ACC112 (cell line): ENCODE data around the gene KRI1.

Source experiments
- H2AFZ ChIP-seq: fragments of 200-600 bp; sonication (generic); one replicate; pipeline ENCODE4 v1.6.0; 2017; ENCODE audit warnings: antibody characterized with exemption, low read length; ENCODE audit not compliant: unreplicated experiment
- H3K27ac ChIP-seq: fragments of 200-600 bp; sonication (generic); 2 replicates; pipeline ENCODE4 v1.5.1; 2014; ENCODE audit warnings: low read depth, mild to moderate bottlenecking, antibody characterized with exemption, low read length, moderate library complexity
- H3K27me3 ChIP-seq: fragments of 200-600 bp; sonication (generic); 2 replicates; pipeline ENCODE4 v1.6.1; 2014; ENCODE audit warnings: mild to moderate bottlenecking, antibody characterized with exemption, low read length, moderate library complexity, mixed read lengths; ENCODE audit not compliant: insufficient read depth
- H3K36me3 ChIP-seq: fragments of 200-600 bp; sonication (generic); 2 replicates; pipeline ENCODE4 v1.6.1; 2016; ENCODE audit warnings: mild to moderate bottlenecking, antibody characterized with exemption, low read length, moderate library complexity, mixed read lengths; ENCODE audit not compliant: insufficient read depth
- H3K4me1 ChIP-seq: fragments of 200-600 bp; sonication (generic); one replicate; pipeline ENCODE4 v1.6.1; 2016; ENCODE audit warnings: low read length, mixed read lengths; ENCODE audit not compliant: insufficient read depth, unreplicated experiment, control insufficient read depth
- H3K4me3 ChIP-seq: fragments of 200-600 bp; sonication (generic); 2 replicates; pipeline ENCODE4 v1.5.1; 2014; ENCODE audit warnings: mild to moderate bottlenecking, low read depth, low read length
- H3K79me2 ChIP-seq: fragments of 200-600 bp; sonication (generic); one replicate; pipeline ENCODE4 v1.6.0; 2016; ENCODE audit warnings: low read length; ENCODE audit not compliant: control insufficient read depth, unreplicated experiment, insufficient read depth

Gene KRI1

DNA sequence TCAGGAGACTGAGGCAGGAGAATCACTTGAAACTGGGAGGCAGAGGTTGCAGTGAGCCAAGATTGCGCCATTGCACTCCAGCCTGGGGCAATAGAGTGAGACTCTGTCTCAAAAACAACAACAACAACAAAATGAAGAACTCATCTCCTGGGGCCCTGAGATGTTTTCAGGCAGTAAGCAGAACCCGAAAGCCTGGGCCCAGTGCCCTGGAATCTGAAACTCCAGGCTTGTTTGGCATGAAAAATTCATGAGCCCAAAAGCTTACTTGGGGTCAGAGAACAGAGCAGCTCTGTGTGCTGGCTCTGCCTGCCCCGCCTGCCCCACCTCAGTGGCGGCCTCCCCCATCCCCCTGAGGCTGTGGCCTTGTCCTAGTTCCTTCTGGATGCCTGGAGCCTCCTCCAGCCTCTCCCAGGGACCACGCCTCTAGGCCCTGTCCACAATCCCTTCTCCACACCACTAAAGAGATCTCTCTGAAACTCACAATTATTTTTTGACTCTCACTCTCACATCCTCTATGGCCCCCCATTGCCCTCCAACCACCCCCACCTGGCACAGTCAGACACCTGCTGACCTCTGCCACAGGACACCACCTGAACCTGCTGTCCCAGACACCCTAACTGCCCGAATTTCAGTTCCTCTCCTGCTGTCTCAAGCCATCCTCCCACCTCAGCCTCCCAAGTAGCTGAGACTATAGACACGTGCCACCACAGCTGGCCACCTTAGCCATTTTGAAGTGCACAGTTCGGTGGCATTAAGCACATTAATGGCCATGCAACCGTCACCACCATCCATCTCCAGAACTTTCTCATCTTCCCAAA is 28.2 kb upstream of the KRI1 start:
- no peaks in the 10 kb centered on the region for H3K4me1 ChIP-seq
- no peak overlapping the region for H3K27ac ChIP-seq
- no peak overlapping the region for H2AFZ ChIP-seq
- H3K79me2 ChIP-seq: no peaks in the 10 kb centered on the region
- H3K27me3 ChIP-seq: no peaks in the 10 kb centered on the region
- H3K4me3 ChIP-seq: no peak overlapping the region
- no peaks in the 10 kb centered on the region for H3K36me3 ChIP-seq

DNA sequence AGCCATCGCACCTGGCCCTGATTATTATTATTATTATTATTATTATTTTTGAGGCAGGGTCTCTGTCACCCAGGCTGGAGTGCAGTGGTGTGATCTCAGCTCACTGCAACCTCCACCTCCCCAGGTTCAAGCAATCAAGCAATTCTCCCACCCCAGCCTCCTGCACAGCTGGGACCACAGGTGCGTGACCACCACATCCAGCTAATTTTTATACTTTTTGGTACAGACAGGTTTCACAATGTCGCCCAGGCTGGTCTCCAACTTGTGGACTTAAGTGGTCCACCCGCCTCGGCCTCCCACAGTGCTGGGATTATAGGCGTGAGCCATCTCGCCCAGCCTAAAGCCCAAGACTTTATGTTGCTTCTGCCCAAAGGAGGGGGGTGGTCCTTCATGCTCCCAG is 27.3 kb upstream of the KRI1 start:
- Histone ChIP-seq H3K4me1 (no peaks in the 10 kb centered on the region), H3K79me2 (no peaks in the 10 kb centered on the region), H3K4me3 (no peak overlapping the region), H3K27me3 (no peaks in the 10 kb centered on the region), H3K27ac (no peak overlapping the region), H2AFZ (no peak overlapping the region), H3K36me3 (no peaks in the 10 kb centered on the region)

DNA sequence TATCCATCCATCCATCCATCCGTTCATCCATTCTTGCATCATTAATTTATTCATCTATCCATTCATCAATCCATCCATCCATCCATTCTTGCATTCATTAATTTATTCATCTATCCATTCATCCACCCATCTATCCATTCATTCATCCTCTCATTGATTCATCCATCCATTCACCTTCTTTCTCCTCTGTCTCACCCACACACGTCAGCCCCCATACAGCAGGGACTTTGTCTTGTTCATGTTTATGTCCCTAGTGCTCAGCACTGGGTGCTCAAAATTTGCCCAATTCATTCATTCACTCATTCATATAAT is 22.0 kb upstream of the KRI1 start:
- Histone ChIP-seq H2AFZ (no peak overlapping the region), H3K36me3 (no peaks in the 10 kb centered on the region), H3K27me3 (peaks cover 14% of the 10 kb centered on the region), H3K27ac (no peak overlapping the region), H3K4me3 (no peak overlapping the region), H3K4me1 (no peaks in the 10 kb centered on the region), H3K79me2 (no peaks in the 10 kb centered on the region)

DNA sequence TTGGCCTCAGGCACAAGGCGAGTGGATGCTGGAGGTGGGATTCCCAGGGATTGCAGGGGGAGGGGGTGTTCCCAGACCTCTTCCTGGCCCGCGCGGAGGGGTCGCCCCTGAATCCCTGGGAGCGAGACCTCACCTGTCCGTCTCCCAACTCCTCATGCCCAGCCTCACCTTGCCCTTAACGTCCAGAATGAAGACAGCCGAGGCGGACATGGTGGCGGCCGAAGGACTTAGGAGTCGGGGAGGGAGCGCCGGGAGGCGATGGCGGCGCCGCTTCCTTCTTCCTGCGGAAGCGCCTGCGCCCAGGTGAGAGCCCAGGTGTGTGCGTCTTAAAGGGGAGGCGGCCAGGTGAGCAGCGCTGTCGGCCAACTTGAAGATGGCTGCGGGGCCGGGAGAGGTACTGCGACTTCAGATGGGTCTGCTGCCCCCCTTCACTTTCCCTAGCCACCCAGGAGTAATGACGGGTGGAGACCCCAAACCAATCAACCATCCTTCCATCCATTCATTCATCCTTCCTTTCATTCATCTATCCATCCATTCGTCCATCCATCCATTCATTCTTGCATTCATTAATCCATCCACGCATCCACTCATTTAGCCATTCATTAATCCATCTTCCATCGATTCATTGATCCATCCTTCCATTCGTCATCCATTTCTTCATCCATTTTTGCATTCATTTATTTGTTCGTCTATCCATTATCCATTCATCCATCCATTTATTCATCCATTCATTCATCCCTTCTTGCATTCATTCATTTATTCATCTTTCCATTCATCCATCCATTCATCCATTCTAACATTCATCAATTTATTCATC is 21.4 kb upstream of the KRI1 start, which contains the start of gene AP1M2:
AP1M2 (minus strand) TSS at position 291 of the 817 bp plus-strand sequence; CDS start at position 210, 81 bp downstream.
- Histone ChIP-seq H3K79me2 (no peaks in the 10 kb centered on the region), H3K36me3 (no peaks in the 10 kb centered on the region), H3K4me1 (no peaks in the 10 kb centered on the region), H2AFZ (no peak within 1 kb of the TSS), H3K27ac (no peak within 1 kb of the TSS), H3K4me3 (no peak within 1 kb of the TSS), H3K27me3 (peaks cover 14% of the 10 kb centered on the region)

DNA sequence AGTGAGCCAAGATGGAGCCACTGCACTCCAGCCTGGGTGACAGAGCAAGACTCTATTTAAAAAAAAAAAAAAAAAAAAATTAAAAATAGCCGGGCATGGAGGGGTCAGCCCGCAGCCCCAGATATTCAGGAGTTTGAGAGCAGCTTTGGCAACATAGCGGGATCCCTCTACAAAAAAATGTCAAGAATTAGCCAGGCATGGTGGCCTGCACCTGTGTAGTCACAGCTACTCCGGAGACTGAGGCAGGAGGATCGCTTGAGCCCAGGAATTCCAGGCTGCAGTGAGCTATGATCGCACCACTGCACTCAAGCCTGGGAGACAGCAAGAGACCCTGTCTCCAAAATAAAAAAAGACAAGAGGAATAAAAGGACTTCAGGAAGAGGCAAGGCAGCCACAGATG is 20.6 kb upstream of the KRI1 start:
- H3K79me2 ChIP-seq: no peaks in the 10 kb centered on the region
- H3K27me3 ChIP-seq: peaks cover 14% of the 10 kb centered on the region
- H3K27ac ChIP-seq: no peak overlapping the region
- H3K4me3 ChIP-seq: no peak overlapping the region
- H3K36me3 ChIP-seq: no peaks in the 10 kb centered on the region
- H2AFZ ChIP-seq: no peak overlapping the region
- no peaks in the 10 kb centered on the region for H3K4me1 ChIP-seq

DNA sequence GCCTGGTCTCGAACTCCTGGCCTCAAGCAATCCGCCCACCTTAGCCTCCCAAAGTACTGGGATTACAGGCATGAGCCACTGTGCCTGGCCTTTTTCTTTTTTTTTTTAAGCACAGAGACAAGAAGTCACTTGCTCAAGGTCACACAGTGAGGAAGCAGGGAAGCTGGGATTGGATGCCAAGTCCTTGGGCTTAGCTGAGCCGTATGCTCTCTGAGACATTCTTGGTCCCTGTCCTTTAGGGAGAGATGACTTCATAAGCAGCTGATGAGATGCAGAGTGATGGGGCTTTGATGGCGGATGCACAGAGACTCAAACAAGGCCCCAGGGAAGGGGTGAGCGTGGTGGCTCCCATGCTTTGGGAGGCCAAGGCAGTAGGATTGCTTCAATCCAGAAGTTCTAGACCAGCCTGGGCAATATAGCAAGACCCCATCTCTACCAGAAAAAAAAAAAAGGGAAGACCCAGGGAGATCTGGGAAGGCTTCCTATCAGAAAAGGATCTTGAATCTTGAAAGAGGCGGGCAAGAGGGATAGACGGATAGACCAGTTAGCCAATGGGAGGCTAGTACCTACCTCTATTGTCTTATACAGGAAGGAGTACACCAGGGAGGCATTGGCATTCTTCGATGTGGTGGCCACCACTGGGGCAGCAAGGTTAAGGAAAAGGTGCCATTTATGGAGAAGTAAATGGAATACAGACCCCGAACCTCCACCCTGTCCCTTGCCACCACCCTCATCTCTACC is 17.4 kb upstream of the KRI1 start:
- H2AFZ ChIP-seq: no peak overlapping the region
- no peak overlapping the region for H3K4me3 ChIP-seq
- H3K79me2 ChIP-seq: no peaks in the 10 kb centered on the region
- peaks cover 14% of the 10 kb centered on the region for H3K27me3 ChIP-seq
- H3K36me3 ChIP-seq: no peaks in the 10 kb centered on the region
- H3K27ac ChIP-seq: no peak overlapping the region
- no peaks in the 10 kb centered on the region for H3K4me1 ChIP-seq

DNA sequence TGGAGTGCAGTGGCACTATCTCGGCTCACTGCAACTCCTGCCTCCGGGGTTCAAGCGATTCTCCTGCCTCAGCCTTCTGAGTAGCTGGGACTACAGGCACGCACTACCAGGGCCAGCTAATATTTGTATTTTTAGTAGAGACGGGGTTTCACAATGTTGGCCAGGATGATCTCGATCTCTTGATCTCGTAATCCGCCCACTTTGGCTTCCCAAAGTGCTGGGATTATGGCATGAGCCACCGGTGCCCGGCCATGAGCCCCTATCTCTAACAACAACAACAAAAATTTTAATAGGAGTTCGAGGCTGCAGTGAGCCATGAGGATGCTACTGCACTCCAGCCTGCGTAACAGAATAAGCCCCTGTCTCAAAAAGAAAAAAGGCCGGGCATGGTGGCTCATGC is 16.3 kb upstream of the KRI1 start:
- Histone ChIP-seq H3K4me1 (no peaks in the 10 kb centered on the region), H3K36me3 (no peaks in the 10 kb centered on the region), H3K27ac (no peak overlapping the region), H3K79me2 (no peaks in the 10 kb centered on the region), H2AFZ (no peak overlapping the region), H3K4me3 (no peak overlapping the region), H3K27me3 (peaks cover 4% of the 10 kb centered on the region; the same call in 1 of the 2 replicates)

DNA sequence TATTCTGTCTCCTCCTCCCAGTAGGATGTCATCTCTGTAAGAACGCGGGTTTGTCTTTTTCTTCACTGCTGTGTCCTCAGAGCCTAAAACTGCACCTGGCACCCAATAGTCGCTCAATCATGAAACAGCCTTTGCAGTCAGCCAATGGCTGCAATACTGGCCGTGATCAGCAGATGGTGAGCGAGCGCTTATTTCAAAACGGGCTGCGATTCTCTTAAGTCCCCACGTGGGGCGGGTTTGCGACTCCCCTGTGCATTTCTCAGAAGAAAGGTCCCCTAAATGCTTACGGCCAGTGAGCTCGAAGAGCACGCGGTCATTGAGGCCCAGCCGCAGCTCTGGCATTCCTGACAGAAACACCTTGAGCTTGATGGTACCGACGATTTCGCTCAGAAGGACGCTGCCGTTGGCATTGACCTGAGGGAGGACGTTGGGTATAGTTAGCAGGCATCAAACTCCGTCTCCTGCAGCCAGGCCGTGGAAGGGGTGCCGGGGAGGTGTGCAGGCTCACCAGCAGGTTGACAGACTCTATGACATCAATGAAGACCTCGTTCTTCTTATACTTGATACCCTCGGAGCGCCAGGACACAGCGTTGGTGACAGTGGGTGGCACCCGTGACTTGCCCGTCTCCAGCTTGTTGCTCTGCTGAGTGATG is 15.3 kb upstream of the KRI1 start:
- Histone ChIP-seq H2AFZ (peak overlapping the region; percentile 81), H3K4me1 (no peaks in the 10 kb centered on the region), H3K36me3 (no peaks in the 10 kb centered on the region), H3K27ac (no peak overlapping the region), H3K4me3 (peak overlapping the region; percentile 63; the same call in 1 of the 2 replicates), H3K79me2 (no peaks in the 10 kb centered on the region), H3K27me3 (no peaks in the 10 kb centered on the region)

DNA sequence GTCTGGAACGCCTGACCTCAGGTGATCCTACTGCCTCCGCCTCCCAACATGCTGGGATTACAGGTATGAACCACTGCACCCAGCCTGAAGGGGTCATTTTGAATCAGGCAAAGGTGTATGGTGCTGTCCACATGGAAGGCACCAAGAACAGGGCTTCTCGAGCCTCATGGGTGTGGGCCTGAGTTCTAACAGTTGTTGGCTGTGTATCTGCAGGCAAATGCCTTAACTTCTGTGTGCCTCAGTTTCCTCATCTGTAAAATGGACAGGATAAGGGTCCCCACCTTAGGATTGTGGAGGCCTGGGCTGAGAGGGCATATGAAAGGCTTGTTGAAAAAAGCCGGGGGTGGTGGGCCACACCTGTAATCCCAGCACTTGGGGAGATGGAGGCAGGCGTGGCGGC is 12.1 kb upstream of the KRI1 start:
- no peak overlapping the region for H3K4me3 ChIP-seq
- H2AFZ ChIP-seq: no peak overlapping the region
- no peaks in the 10 kb centered on the region for H3K79me2 ChIP-seq
- no peaks in the 10 kb centered on the region for H3K36me3 ChIP-seq
- H3K27me3 ChIP-seq: no peaks in the 10 kb centered on the region
- no peak overlapping the region for H3K27ac ChIP-seq
- no peaks in the 10 kb centered on the region for H3K4me1 ChIP-seq

DNA sequence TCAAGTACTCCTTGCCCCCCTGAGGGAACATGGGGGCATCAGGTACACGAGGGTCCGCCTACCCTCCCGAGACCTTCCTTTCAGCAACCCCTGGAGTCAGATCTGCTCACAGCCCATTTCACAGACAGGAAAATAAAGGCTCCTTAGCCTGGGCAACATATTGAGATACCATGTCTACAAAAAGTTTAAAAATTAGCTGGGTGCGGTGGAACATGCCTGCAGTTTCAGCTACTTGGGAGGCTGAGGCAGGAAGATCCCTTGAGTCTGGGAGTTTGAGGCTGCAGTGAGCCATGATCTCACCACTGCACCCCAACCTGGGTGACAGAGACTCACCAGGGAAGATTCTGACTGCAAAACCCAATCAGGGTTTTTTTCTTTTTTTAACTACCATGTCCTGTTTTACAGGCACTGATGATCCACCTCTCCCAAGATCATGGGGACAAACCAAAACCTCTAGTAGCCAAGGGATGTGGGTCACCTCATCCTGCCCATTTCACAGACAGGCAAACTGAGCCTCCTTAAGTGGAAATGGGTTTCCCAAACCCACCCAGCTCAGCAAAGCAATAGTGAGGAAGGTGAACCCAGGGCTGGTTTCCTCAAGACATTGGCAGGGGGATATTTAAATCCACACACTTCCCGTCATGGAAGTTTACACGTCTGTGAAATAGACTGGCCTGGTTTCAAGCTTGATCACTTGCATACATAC is 9.4 kb upstream of the KRI1 start:
- no peak overlapping the region for H3K27ac ChIP-seq
- H3K4me1 ChIP-seq: no peaks in the 10 kb centered on the region
- no peak overlapping the region for H3K4me3 ChIP-seq
- no peaks in the 10 kb centered on the region for H3K79me2 ChIP-seq
- no peaks in the 10 kb centered on the region for H3K27me3 ChIP-seq
- H2AFZ ChIP-seq: no peak overlapping the region
- no peaks in the 10 kb centered on the region for H3K36me3 ChIP-seq
